ENCODE measurements around the gene UBE2QL1. TPM values are rescaled to one million over a fixed set of nuclear protein-coding genes. Genes with fewer than 3 reads are reported as not detected.

UBE2QL1 gene
- polyA plus RNA-seq (2012; ENCODE audit: missing spikeins) = 0.15 TPM

DNA sequence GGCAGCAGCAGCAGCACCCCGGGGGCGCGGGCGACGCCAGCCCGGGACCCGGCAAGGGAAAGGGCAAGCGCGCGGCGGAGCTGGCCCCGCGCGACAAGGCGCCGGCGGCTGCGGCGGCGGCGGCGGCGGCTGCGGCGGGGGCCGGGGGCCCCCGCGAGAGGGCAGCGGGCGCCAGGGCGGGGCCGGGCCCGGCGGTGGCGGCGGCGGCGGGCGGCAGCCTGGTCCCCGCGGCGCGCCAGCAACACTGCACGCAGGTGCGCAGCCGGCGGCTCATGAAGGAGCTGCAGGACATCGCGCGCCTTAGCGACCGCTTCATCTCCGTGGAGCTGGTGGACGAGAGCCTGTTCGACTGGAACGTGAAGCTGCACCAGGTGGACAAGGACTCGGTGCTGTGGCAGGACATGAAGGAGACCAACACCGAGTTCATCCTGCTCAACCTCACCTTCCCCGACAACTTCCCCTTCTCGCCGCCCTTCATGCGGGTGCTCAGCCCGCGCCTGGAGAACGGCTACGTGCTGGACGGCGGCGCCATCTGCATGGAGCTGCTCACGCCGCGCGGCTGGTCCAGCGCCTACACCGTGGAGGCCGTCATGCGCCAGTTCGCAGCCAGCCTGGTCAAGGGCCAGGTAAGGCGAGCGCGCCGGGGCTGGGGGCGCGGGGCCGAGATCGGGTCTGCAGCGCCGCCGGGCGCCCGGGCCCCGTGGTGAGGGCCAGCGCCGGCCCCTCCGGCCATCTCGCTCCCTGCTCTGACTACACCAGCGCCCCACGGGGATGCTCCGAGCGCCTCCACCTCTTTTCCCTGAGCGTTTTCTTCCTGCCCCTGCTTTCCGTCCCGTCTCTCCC, at the start of gene UBE2QL1:
TSS of gene UBE2QL1 (plus strand) at position 238 of the 843 bp plus-strand sequence. CDS start at position 273, 35 bp downstream.
- no peak for FAIRE-seq
- TF ChIP-seq POLR2AphosphoS5 (IDR thresholded peaks at IDR 0.05; ENCODE audit: low read depth, low read length) (no peak), TAF1 (IDR thresholded peaks at IDR 0.05; ENCODE audit: borderline replicate concordance, low read depth, low read length) (no peak)
- DNase-seq (ENCODE audit: insufficient read length) = peak; percentile 34

GRCh38 chr5:6399980-6400910, 48.4 kb upstream of the UBE2QL1 start:
- no peak for DNase-seq (ENCODE audit: insufficient read length)
- FAIRE-seq = no peak
- TF ChIP-seq POLR2AphosphoS5 (IDR thresholded peaks at IDR 0.05; ENCODE audit: low read depth, low read length) = no peak
- no peak for TF ChIP-seq TAF1 (IDR thresholded peaks at IDR 0.05; ENCODE audit: borderline replicate concordance, low read depth, low read length)
- TF ChIP-seq POLR2A (IDR thresholded peaks at IDR 0.05; ENCODE audit: low read depth, low read length) = no peak

GRCh38 chr5:6401410-6401809, 47.2 kb upstream of the UBE2QL1 start:
- TF ChIP-seq POLR2AphosphoS5 (IDR thresholded peaks at IDR 0.05; ENCODE audit: low read depth, low read length) (no peak), TAF1 (IDR thresholded peaks at IDR 0.05; ENCODE audit: borderline replicate concordance, low read depth, low read length) (no peak)
- DNase-seq (ENCODE audit: insufficient read length) (no peak), FAIRE-seq (no peak)

DNA sequence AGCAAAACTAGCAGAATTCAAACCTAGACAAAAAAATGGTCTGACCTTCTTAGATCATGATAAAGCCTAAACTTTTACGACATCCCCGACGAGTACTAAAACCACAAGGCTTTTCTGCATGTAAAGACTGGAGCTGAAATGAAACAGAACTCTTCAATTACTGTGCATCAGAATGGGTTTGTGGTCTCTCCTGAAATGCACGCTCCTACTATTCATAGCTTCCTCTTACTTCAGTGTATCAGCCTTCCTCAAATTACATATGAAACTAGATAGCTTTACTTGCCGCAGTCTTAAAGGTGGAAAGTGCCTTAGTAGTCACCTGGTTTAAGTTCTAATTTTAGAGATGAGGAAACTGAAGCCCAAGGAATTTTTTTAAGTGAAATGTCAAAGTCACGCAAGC, 45.7 kb upstream of the UBE2QL1 start:
- DNase-seq (ENCODE audit: insufficient read length) = no peak
- peak; percentile 40 for FAIRE-seq
- TF ChIP-seq POLR2AphosphoS5 (IDR thresholded peaks at IDR 0.05; ENCODE audit: low read depth, low read length) (no peak), POLR2A (IDR thresholded peaks at IDR 0.05; ENCODE audit: low read depth, low read length) (no peak), TAF1 (IDR thresholded peaks at IDR 0.05; ENCODE audit: borderline replicate concordance, low read depth, low read length) (no peak)

GRCh38 chr5:6403416-6403815, 45.2 kb upstream of the UBE2QL1 start:
- DNase-seq (ENCODE audit: insufficient read length) (no peak), FAIRE-seq (peak; percentile 50)
- TF ChIP-seq POLR2AphosphoS5 (IDR thresholded peaks at IDR 0.05; ENCODE audit: low read depth, low read length) = no peak
- no peak for TF ChIP-seq POLR2A (IDR thresholded peaks at IDR 0.05; ENCODE audit: low read depth, low read length)
- no peak for TF ChIP-seq TAF1 (IDR thresholded peaks at IDR 0.05; ENCODE audit: borderline replicate concordance, low read depth, low read length)

DNA sequence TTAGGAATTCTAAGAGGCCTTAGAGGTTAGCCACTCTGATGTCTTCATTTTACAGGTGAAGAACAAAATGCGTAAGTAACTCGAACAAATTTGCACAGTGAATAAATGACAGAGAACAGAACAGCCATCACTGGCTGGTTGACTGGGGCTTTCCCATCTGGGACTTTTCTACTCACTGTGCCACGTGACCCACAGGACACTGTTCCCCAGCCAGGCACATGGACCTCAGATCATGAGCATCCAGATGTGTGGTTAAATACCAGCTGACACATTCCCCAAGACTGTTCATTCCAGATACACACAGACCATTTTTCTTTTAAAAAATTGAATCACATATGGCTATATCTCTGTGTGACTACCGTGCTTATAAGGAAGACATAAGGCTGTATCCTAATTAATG, 44.5 kb upstream of the UBE2QL1 start:
- DNase-seq (ENCODE audit: insufficient read length) (no peak), FAIRE-seq (peak; percentile 27)
- TF ChIP-seq POLR2A (IDR thresholded peaks at IDR 0.05; ENCODE audit: low read depth, low read length) (no peak), POLR2AphosphoS5 (IDR thresholded peaks at IDR 0.05; ENCODE audit: low read depth, low read length) (no peak), TAF1 (IDR thresholded peaks at IDR 0.05; ENCODE audit: borderline replicate concordance, low read depth, low read length) (no peak)

DNA sequence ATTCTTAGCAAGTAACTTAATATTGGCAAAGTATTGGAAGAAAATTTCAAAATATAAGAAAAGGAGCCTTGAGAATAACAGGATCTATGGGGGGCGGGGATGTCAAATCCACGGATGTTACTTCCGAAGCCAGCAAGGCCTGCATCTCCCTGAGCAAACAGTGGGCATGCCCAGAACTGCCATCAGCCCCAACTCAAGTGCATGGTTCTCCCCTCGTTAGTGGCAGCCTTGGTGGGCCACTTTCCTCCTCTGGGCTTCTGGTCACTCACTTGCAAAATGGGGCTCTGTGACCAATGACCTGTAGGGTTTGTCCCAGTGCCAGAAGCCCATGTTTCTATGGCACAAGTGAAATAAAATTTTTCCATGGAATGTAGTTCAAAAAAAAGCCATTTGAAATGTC, 43.1 kb upstream of the UBE2QL1 start:
- FAIRE-seq = no peak
- no peak for TF ChIP-seq POLR2AphosphoS5 (IDR thresholded peaks at IDR 0.05; ENCODE audit: low read depth, low read length)
- no peak for TF ChIP-seq TAF1 (IDR thresholded peaks at IDR 0.05; ENCODE audit: borderline replicate concordance, low read depth, low read length)
- no peak for TF ChIP-seq POLR2A (IDR thresholded peaks at IDR 0.05; ENCODE audit: low read depth, low read length)
- DNase-seq (ENCODE audit: insufficient read length) = no peak

GRCh38 chr5:6407558-6408259, 41.0 kb upstream of the UBE2QL1 start:
- DNase-seq (ENCODE audit: insufficient read length) (no peak), FAIRE-seq (no peak)
- TF ChIP-seq POLR2AphosphoS5 (IDR thresholded peaks at IDR 0.05; ENCODE audit: low read depth, low read length) = no peak
- TF ChIP-seq TAF1 (IDR thresholded peaks at IDR 0.05; ENCODE audit: borderline replicate concordance, low read depth, low read length) = no peak
- no peak for TF ChIP-seq POLR2A (IDR thresholded peaks at IDR 0.05; ENCODE audit: low read depth, low read length)

- FAIRE-seq (no peak), DNase-seq (ENCODE audit: insufficient read length) (no peak)
- TF ChIP-seq POLR2AphosphoS5 (IDR thresholded peaks at IDR 0.05; ENCODE audit: low read depth, low read length) (no peak), POLR2A (IDR thresholded peaks at IDR 0.05; ENCODE audit: low read depth, low read length) (no peak)
Observed at GRCh38 chr5:6408260-6408596, 40.4 kb upstream of the UBE2QL1 start.

GRCh38 chr5:6408627-6409446, 39.8 kb upstream of the UBE2QL1 start:
- DNase-seq (ENCODE audit: insufficient read length) = no peak
- TF ChIP-seq TAF1 (IDR thresholded peaks at IDR 0.05; ENCODE audit: borderline replicate concordance, low read depth, low read length) (no peak), POLR2A (IDR thresholded peaks at IDR 0.05; ENCODE audit: low read depth, low read length) (no peak), POLR2AphosphoS5 (IDR thresholded peaks at IDR 0.05; ENCODE audit: low read depth, low read length) (no peak)
- no peak for FAIRE-seq
